Gastroesophageal sphincter (tissue), 4 donors: ENCODE results near the gene RLBP1. TPM values are rescaled to one million over a fixed set of nuclear protein-coding genes. Genes with fewer than 3 reads are reported as not detected.

Experiments used
- ATAC-seq: fragments of 150-250 bp; one replicate; pipeline ENCODE4 v1.9.1; 2016; ENCODE audit warnings: mild to moderate bottlenecking, moderate library complexity
- H3K27ac ChIP-seq, 4 donors: fragments of 200-600 bp; sonication (generic) in 3 of 4; 1 replicate in 3 of 4; 2 replicates in 1 of 4; pipeline ENCODE4 v1.5.1; 2016 to 2019
- H3K27me3 ChIP-seq: fragments of 200-600 bp; sonication (generic); one replicate; pipeline ENCODE4 v1.5.1; 2019
- H3K36me3 ChIP-seq, 2 donors: fragments of 200-600 bp; sonication (generic); one replicate each; pipeline ENCODE4 v1.5.1; 2019; ENCODE audit warnings: control low read depth in 1 of 2
- H3K4me1 ChIP-seq, 3 donors: fragments of 200-600 bp; sonication (generic); 1 replicate in 2 of 3; 2 replicates in 1 of 3; pipeline ENCODE4 v1.5.1; 2016 to 2019; ENCODE audit warnings: control low read depth in 2 of 3
- H3K4me3 ChIP-seq, 2 donors: fragments of 200-600 bp; sonication (generic); one replicate each; pipeline ENCODE4 v1.5.1; 2019; ENCODE audit warnings: mild to moderate bottlenecking in 1 of 2, moderate library complexity in 1 of 2
- H3K9me3 ChIP-seq, 3 donors: fragments of 200-600 bp; sonication (generic); one replicate each; pipeline ENCODE4 v1.5.1; 2017 to 2019; ENCODE audit warnings: control low read depth in 2 of 3
- CTCF ChIP-seq, 4 experiments: fragments of 200-600 bp in 2 of 4; fragments of 450-650 bp in 2 of 4; sonication (generic) in 1 of 4; IDR thresholded peaks; one replicate each; pipeline ENCODE4 v1.5.1; 2017 to 2019; ENCODE audit warnings: antibody characterized with exemption in 4 of 4, mild to moderate bottlenecking in 2 of 4, moderate library complexity in 2 of 4
- EP300 ChIP-seq: sonication (generic); formaldehyde crosslinking; IDR thresholded peaks from one replicate; pipeline ENCODE4 v1.6.1; 2017; ENCODE audit warnings: antibody characterized with exemption, mild to moderate bottlenecking
- POLR2A ChIP-seq, 2 donors: fragments of 450-650 bp; IDR thresholded peaks; one replicate each; pipeline ENCODE4 v1.6.1; 2017; ENCODE audit warnings: antibody characterized with exemption in 2 of 2, mild to moderate bottlenecking in 2 of 2, moderate library complexity in 1 of 2
- POLR2AphosphoS5 ChIP-seq: sonication (generic); formaldehyde crosslinking; IDR thresholded peaks from one replicate; pipeline ENCODE4 v1.6.1; 2017; ENCODE audit warnings: antibody characterized with exemption
- WGBS, 2 donors: methylation state at CpG; one replicate each; pipeline ENCODE4 v1.1.5; 2018; ENCODE audit warnings: low coverage in 1 of 2; 5-methylcytosine and 5-hydroxymethylcytosine counted together
- total RNA-seq, 4 donors: library from RNA; depleted of rRNA; stranded (reverse); fragments of >200 nt; gene quantifications; one replicate each; pipeline ENCODE4 v1.1.0, GENCODE V29; 2016

Gene RLBP1
- total RNA-seq, 4 donors from 2014 or later = 0.64 TPM; not detected in 3

- Histone ChIP-seq H3K27me3 (no peaks in the 10 kb centered on the region), H3K36me3 (peaks cover 0 to 73% of the 10 kb centered on the region in 2 donors), H3K4me3 (no peak overlapping the region), H3K27ac (peak overlapping the region in 2 of 4 donors; percentile 28 to 50), H3K9me3 (no peaks in the 10 kb centered on the region), H3K4me1 (peaks cover 0 to 36% (median 14%) of the 10 kb centered on the region in 3 donors)
- ATAC-seq = peak; percentile 50
- peak; percentile 33 for TF ChIP-seq POLR2AphosphoS5
- no peak for TF ChIP-seq EP300
- no peak for TF ChIP-seq POLR2A (IDR thresholded peaks at IDR 0.05)
- peak; percentile 83 to 92 (median 85) for TF ChIP-seq CTCF (IDR thresholded peaks at IDR 0.05)
- WGBS, 2 donors = 5 to 9% methylated on average over 5 of the region's 6 CpGs
These were observed 43.6 kb downstream of the RLBP1 start for GRCh38 chr15:89177633-89178306.

GRCh38 chr15:89177116-89177515 lies 44.3 kb downstream of the RLBP1 start:
- ATAC-seq = no peak
- Histone ChIP-seq H3K9me3 (no peaks in the 10 kb centered on the region), H3K27ac (peak overlapping the region in 3 of 4 donors; percentile 3 to 50 (median 28)), H3K4me3 (no peak overlapping the region), H3K4me1 (peaks cover 0 to 37% (median 14%) of the 10 kb centered on the region in 3 donors), H3K27me3 (no peaks in the 10 kb centered on the region), H3K36me3 (peaks cover 0 to 71% of the 10 kb centered on the region in 2 donors)
- WGBS, 2 donors = 93% methylated on average over 3 of the region's 12 CpGs; no CpG with 5 or more reads in 1 of the 2 donors
- TF ChIP-seq POLR2AphosphoS5 (no peak), CTCF (IDR thresholded peaks at IDR 0.05) (no peak), EP300 (no peak), POLR2A (IDR thresholded peaks at IDR 0.05) (no peak)

- H3K27me3 ChIP-seq = no peaks in the 10 kb centered on the region
- no peak overlapping the region for H3K4me3 ChIP-seq
- no peak for TF ChIP-seq POLR2AphosphoS5
- no peak for TF ChIP-seq CTCF (IDR thresholded peaks at IDR 0.05)
- TF ChIP-seq EP300 = no peak
- TF ChIP-seq POLR2A (IDR thresholded peaks at IDR 0.05) = no peak
- H3K4me1 ChIP-seq = peaks cover 0 to 45% (median 14%) of the 10 kb centered on the region in 3 donors
- no peaks in the 10 kb centered on the region for H3K9me3 ChIP-seq
- 86 to 88% methylated on average over 5 to 10 of the region's 13 CpGs for WGBS, 2 donors
- H3K36me3 ChIP-seq = peaks cover 0 to 59% of the 10 kb centered on the region in 2 donors
- ATAC-seq = no peak
- peak overlapping the region in 1 of 4 donors; percentile 43 for H3K27ac ChIP-seq
These were observed 45.7 kb downstream of the RLBP1 start for GRCh38 chr15:89175617-89176191.

- H3K27me3 ChIP-seq = no peaks in the 10 kb centered on the region
- H3K4me3 ChIP-seq = no peak overlapping the region
- 40 to 64% methylated on average over 5 of the region's 5 CpGs for WGBS, 2 donors
- H3K4me1 ChIP-seq = peaks cover 0 to 49% (median 14%) of the 10 kb centered on the region in 3 donors
- no peak for ATAC-seq
- no peak for TF ChIP-seq EP300
- no peak for TF ChIP-seq POLR2A (IDR thresholded peaks at IDR 0.05)
- H3K9me3 ChIP-seq = no peaks in the 10 kb centered on the region
- peak overlapping the region in 3 of 4 donors; percentile 12 to 43 (median 28) for H3K27ac ChIP-seq
- H3K36me3 ChIP-seq = peaks cover 0 to 48% of the 10 kb centered on the region in 2 donors
These were observed 46.9 kb downstream of the RLBP1 start for GRCh38 chr15:89174476-89174875.

GRCh38 chr15:89172921-89173320 lies 48.5 kb downstream of the RLBP1 start:
- Histone ChIP-seq H3K4me1 (peaks cover 0 to 53% (median 14%) of the 10 kb centered on the region in 3 donors), H3K27me3 (no peaks in the 10 kb centered on the region), H3K9me3 (no peaks in the 10 kb centered on the region), H3K27ac (peak overlapping the region in 2 of 4 donors; percentile 20 to 43), H3K4me3 (no peak overlapping the region), H3K36me3 (peaks cover 0 to 33% of the 10 kb centered on the region in 2 donors)
- ATAC-seq = no peak
- no peak for TF ChIP-seq CTCF (IDR thresholded peaks at IDR 0.05)
- WGBS, 2 donors = 67 to 83% methylated on average over 1 of the region's 2 CpGs
